Brain pericyte (primary cell): ENCODE measurements around the gene ACACB.

Experiments
- DNase-seq: peaks from one replicate; pipeline ENCODE4 v3.0.0-alpha.2; 2012; ENCODE audit warnings: low read depth, low spot score

The ACACB gene

GRCh38 chr12:109299849-109300248 is 183.5 kb downstream of the ACACB start:
- DNase-seq = no peak

GRCh38 chr12:109301643-109302168 is 185.3 kb downstream of the ACACB start:
- no peak for DNase-seq

GRCh38 chr12:109302358-109302757 is 186.0 kb downstream of the ACACB start:
- no peak for DNase-seq

- no peak for DNase-seq
Observed at GRCh38 chr12:109302770-109303169, 186.4 kb downstream of the ACACB start.

GRCh38 chr12:109304485-109304884 is 188.1 kb downstream of the ACACB start:
- no peak for DNase-seq

GRCh38 chr12:109305547-109305946 is 189.2 kb downstream of the ACACB start:
- DNase-seq = no peak

GRCh38 chr12:109307051-109307450 is 190.7 kb downstream of the ACACB start:
- no peak for DNase-seq

- DNase-seq = no peak
Observed at GRCh38 chr12:109308534-109309380, 192.4 kb downstream of the ACACB start, which contains the start of gene FOXN4. Gene FOXN4, minus strand, starts transcription at chr12:109309284. Its CDS starts 963 bp downstream, at chr12:109308321.

- DNase-seq = no peak
Observed at GRCh38 chr12:109309381-109310246, 193.2 kb downstream of the ACACB start.

- DNase-seq = no peak
Observed at GRCh38 chr12:109310247-109311125, 194.1 kb downstream of the ACACB start.
